Esophagus squamous epithelium (tissue), 4 donors: ENCODE results near the gene GBX1.

Experiments used
- CTCF ChIP-seq, 6 experiments: fragments of 450-650 bp in 4 of 6; fragments of 200-600 bp in 2 of 6; sonication (generic) in 2 of 6; IDR thresholded peaks; one replicate each; pipeline ENCODE4 v1.5.1; 2016 to 2019; ENCODE audit warnings: antibody characterized with exemption in 6 of 6, mild to moderate bottlenecking in 4 of 6, moderate library complexity in 4 of 6
- POLR2A ChIP-seq, 4 donors: fragments of 450-650 bp; IDR thresholded peaks; one replicate each; pipeline ENCODE4 v1.6.1; 2017; ENCODE audit warnings: antibody characterized with exemption in 4 of 4, mild to moderate bottlenecking in 4 of 4, moderate library complexity in 3 of 4

- TF ChIP-seq CTCF (IDR thresholded peaks at IDR 0.05), result peak; percentile 31 to 62 (median 40)
- TF ChIP-seq POLR2A (IDR thresholded peaks at IDR 0.05), result no peak
Measured at GRCh38 chr7:151168003-151168786, 701 bp upstream of the GBX1 start.
